PC-3 (cell line): ENCODE results near the gene SETBP1. TPM values are rescaled to one million over a fixed set of nuclear protein-coding genes. Genes with fewer than 3 reads are reported as not detected.

Experiments
- ATAC-seq: fragments of 200-7000 bp; cut with Tn5 transposase; 2 replicates; pipeline ENCODE4 v1.9.1; 2020; ENCODE audit warnings: mild to moderate bottlenecking, moderate library complexity
- Bru-seq: library from RNA; stranded (reverse); fragments of 400-500 nt; gene quantifications from one replicate; lab custom pipeline; 2021; lab: Mats Ljungman, UMichigan
- BruChase-seq, 2 experiments: library from RNA; stranded (reverse); fragments of 400-500 nt; gene quantifications; one replicate each; lab custom pipeline; 2021; lab: Mats Ljungman, UMichigan
- BruUV-seq: library from RNA; stranded (reverse); fragments of 400-500 nt; replicated peaks from 2 replicates; lab custom pipeline; 2021; lab: Mats Ljungman, UMichigan
- CTCF ChIA-PET: fragments of 300-600 bp; sonication (Branson Sonifier 250); formaldehyde crosslinking; loops from one replicate; lab custom pipeline; 2022; ENCODE audit warnings: antibody characterized with exemption; lab: Charles Lee
- POLR2A ChIA-PET: fragments of 300-600 bp; sonication (Branson Sonifier 250); formaldehyde crosslinking; loops from one replicate; lab custom pipeline; 2022; ENCODE audit warnings: antibody characterized with exemption; ENCODE audit not compliant: unreplicated experiment; lab: Charles Lee
- DNase-seq: peaks from one replicate; pipeline ENCODE4 v3.0.0-alpha.2; 2015
- H2AFZ ChIP-seq: fragments of 300-600 bp; sonication (generic); 2 replicates; pipeline ENCODE4 v1.6.0; 2016; ENCODE audit warnings: antibody characterized with exemption, low read length
- H3F3A ChIP-seq: fragments of 300-600 bp; sonication (generic); one replicate; pipeline ENCODE4 v1.6.0; 2017; ENCODE audit warnings: antibody characterized with exemption, low read length, control low read depth, mild to moderate bottlenecking; ENCODE audit not compliant: unreplicated experiment
- H3K27ac ChIP-seq: fragments of 300-600 bp; sonication (generic); 2 replicates; pipeline ENCODE4 v1.5.1; 2016; ENCODE audit warnings: mild to moderate bottlenecking, low read length
- H3K27me3 ChIP-seq: fragments of 300-600 bp; sonication (generic); 2 replicates; pipeline ENCODE4 v1.6.1; 2016; ENCODE audit warnings: low read length, mixed read lengths
- H3K36me3 ChIP-seq: fragments of 300-600 bp; sonication (generic); 2 replicates; pipeline ENCODE4 v1.6.1; 2016; ENCODE audit warnings: low read depth, mixed run types, low read length, mixed read lengths
- H3K4me1 ChIP-seq: fragments of 300-600 bp; sonication (generic); 2 replicates; pipeline ENCODE4 v1.5.1; 2016; ENCODE audit warnings: low read length; ENCODE audit not compliant: insufficient read depth
- H3K4me2 ChIP-seq: fragments of 300-600 bp; sonication (generic); 2 replicates; pipeline ENCODE4 v1.6.0; 2016; ENCODE audit warnings: low read length
- H3K4me3 ChIP-seq: fragments of 300-600 bp; sonication (generic); 2 replicates; pipeline ENCODE4 v1.5.1; 2016; ENCODE audit warnings: mild to moderate bottlenecking, low read length, mixed read lengths
- H3K79me2 ChIP-seq: fragments of 300-600 bp; sonication (generic); 2 replicates; pipeline ENCODE4 v1.6.1; 2017; ENCODE audit warnings: low read length, mixed read lengths
- H3K9ac ChIP-seq: fragments of 300-600 bp; sonication (generic); 2 replicates; pipeline ENCODE4 v1.6.0; 2016; ENCODE audit warnings: mild to moderate bottlenecking, low read length
- H3K9me2 ChIP-seq: fragments of 300-600 bp; sonication (generic); replicated peaks from 2 replicates; pipeline ENCODE4 v1.6.1; 2016; ENCODE audit warnings: mixed run types, low read length, mixed read lengths
- H3K9me3 ChIP-seq: fragments of 300-600 bp; sonication (generic); 2 replicates; pipeline ENCODE4 v1.6.1; 2016; ENCODE audit warnings: low read length, mixed read lengths
- H4K20me1 ChIP-seq: fragments of 300-600 bp; sonication (generic); 2 replicates; pipeline ENCODE4 v1.6.1; 2016; ENCODE audit warnings: low read length, mixed read lengths
- CTCF ChIP-seq: fragments of 300-600 bp; sonication (generic); conservative IDR thresholded peaks from 2 replicates; pipeline ENCODE4 v1.5.1; 2017; ENCODE audit warnings: antibody characterized with exemption, low read depth, mild to moderate bottlenecking, low read length
- EZH2 ChIP-seq: fragments of 300-600 bp; sonication (generic); IDR thresholded peaks from one replicate; pipeline ENCODE4 v1.6.1; 2017; ENCODE audit warnings: antibody characterized with exemption, mild to moderate bottlenecking, low read length; ENCODE audit not compliant: unreplicated experiment
- EZH2phosphoT487 ChIP-seq: fragments of 300-600 bp; sonication (generic); IDR thresholded peaks from 2 replicates; pipeline ENCODE4 v1.6.1; 2018; ENCODE audit warnings: mild to moderate bottlenecking, antibody characterized with exemption, low read length, borderline replicate concordance
- intact Hi-C: fragments of 100-400 bp; cut with micrococcal nuclease; formaldehyde crosslinking; loops from 2 replicates; pipeline ENCODE4 v1.9.0; 2023
- long read RNA-seq: library from polyadenylated mRNA; unstranded; transcript quantifications from one replicate; pipeline ENCODE4 v2.0.0, GENCODE V29; 2021; ENCODE audit not compliant: unreplicated experiment
- total RNA-seq: library from RNA; depleted of rRNA; stranded (reverse); fragments of >200 nt; gene quantifications from 2 replicates; pipeline ENCODE4 v1.2.3, GENCODE V29; 2014; rRNA removed

The SETBP1 gene
- total RNA-seq: 2.3 and 3.5 TPM in 2 replicates
- Bru-seq, nascent RNA: percentile 45 among the genes with signal in this experiment
- percentile 42 among the genes with signal in this experiment for BruChase-seq, experiment 1, labeled RNA remaining after a 6-hour chase
- BruChase-seq, experiment 2, labeled RNA remaining after a 2-hour chase: percentile 44 among the genes with signal in this experiment
- long read RNA-seq, partial matches to known transcripts: 1 of 3 reads
- long read RNA-seq, other reads (novel, unspliced or antisense): 2 of 3 reads

GRCh38 chr18:44680273-44681075 is at the start of gene SETBP1:
SETBP1 (plus strand) TSS chr18:44680888; CDS start chr18:44701347, 20,459 bp downstream.
- POLR2A ChIA-PET: interaction anchor here (0.6 kb wide), 2 partner anchors 76 to 163 kb away, joined by 6 to 11 read pairs; no protein-coding TSS in a partner anchor
- peak; percentile 18 for ATAC-seq
- no TSS peak for BruUV-seq
- H3K4me3 ChIP-seq: peak within 1 kb of the TSS; percentile 73
- peak within 1 kb of the TSS; percentile 61 for H2AFZ ChIP-seq
- H3K9me2 ChIP-seq: no peaks in the 10 kb centered on the region
- H3F3A ChIP-seq: no peaks in the 10 kb centered on the region
- H3K9ac ChIP-seq: peak within 1 kb of the TSS; percentile 51
- H4K20me1 ChIP-seq: no peaks in the 10 kb centered on the region
- intact Hi-C loops: loop anchor here (2.0 to 5.0 kb wide), 2 partner anchors 142 to 532 kb away; no protein-coding TSS in a partner anchor
- H3K9me3 ChIP-seq: no peaks in the 10 kb centered on the region
- 0 out of 2 replicates have a peak within 1 kb of the TSS, but pooled peaks have one; percentile 18 for H3K27ac ChIP-seq
- H3K4me1 ChIP-seq: peaks cover 11% of the 10 kb centered on the region; the same call in 1 of the 2 replicates
- H3K27me3 ChIP-seq: no peaks in the 10 kb centered on the region
- no peaks in the 10 kb centered on the region for H3K79me2 ChIP-seq
- TF ChIP-seq EZH2 (no peak), CTCF (no peak), EZH2phosphoT487 (no peak)
- peak; percentile 48 for DNase-seq
- CTCF ChIA-PET: interaction anchor here (0.5 to 0.6 kb wide), 5 partner anchors 145 to 568 kb away, joined by 3 to 7 read pairs (median 3); no protein-coding TSS in a partner anchor
- no peaks in the 10 kb centered on the region for H3K36me3 ChIP-seq
- H3K4me2 ChIP-seq: peak within 1 kb of the TSS; percentile 85

- H3K4me3 ChIP-seq: no peak overlapping the region
- no peak overlapping the region for H3K4me2 ChIP-seq
- H3K27ac ChIP-seq: no peak overlapping the region
- intact Hi-C loops: no loop called here
- H2AFZ ChIP-seq: no peak overlapping the region
- no peaks in the 10 kb centered on the region for H3K27me3 ChIP-seq
- POLR2A ChIA-PET: no interaction called here
- no peak for TF ChIP-seq EZH2
- TF ChIP-seq CTCF: no peak
- TF ChIP-seq EZH2phosphoT487: no peak
- no peaks in the 10 kb centered on the region for H3K9me3 ChIP-seq
- no peak for ATAC-seq
- H3K79me2 ChIP-seq: no peaks in the 10 kb centered on the region
- no peak for DNase-seq
- BruUV-seq: no TSS peak
- peaks cover 8% of the 10 kb centered on the region for H3K4me1 ChIP-seq
- CTCF ChIA-PET: no interaction called here
- H3K9ac ChIP-seq: no peak overlapping the region
- no peaks in the 10 kb centered on the region for H4K20me1 ChIP-seq
- no peaks in the 10 kb centered on the region for H3F3A ChIP-seq
- no peaks in the 10 kb centered on the region for H3K9me2 ChIP-seq
- H3K36me3 ChIP-seq: no peaks in the 10 kb centered on the region
Observed at GRCh38 chr18:44632469-44633145, 48.1 kb upstream of the SETBP1 start.
